ELR (cell line): Measurements from ENCODE around the gene RAB37.

Experiments
- DNase-seq: peaks from one replicate; pipeline ENCODE4 v3.0.0-alpha.2; 2015; ENCODE audit warnings: low read depth

RAB37 gene

GRCh38 chr17:74778960-74779359 lies 41.9 kb downstream of the RAB37 start:
- DNase-seq, result peak; percentile 49

GRCh38 chr17:74779501-74779900 lies 42.4 kb downstream of the RAB37 start:
- DNase-seq, result no peak

GRCh38 chr17:74779948-74780400 lies 42.9 kb downstream of the RAB37 start:
- no peak for DNase-seq

- DNase-seq, result peak; percentile 71
These were observed 43.6 kb downstream of the RAB37 start for GRCh38 chr17:74780443-74781238.

GRCh38 chr17:74782571-74782970 lies 45.5 kb downstream of the RAB37 start:
- DNase-seq, result no peak

- no peak for DNase-seq
These were observed 47.2 kb downstream of the RAB37 start for GRCh38 chr17:74784125-74784810.

- DNase-seq, result no peak
These were observed 48.3 kb downstream of the RAB37 start for GRCh38 chr17:74785096-74785980.

- DNase-seq, result no peak
These were observed 48.9 kb downstream of the RAB37 start for GRCh38 chr17:74785981-74786360.

GRCh38 chr17:74786431-74787055 lies 49.5 kb downstream of the RAB37 start:
- no peak for DNase-seq

GRCh38 chr17:74790161-74791058 lies 53.4 kb downstream of the RAB37 start:
- no peak for DNase-seq

GRCh38 chr17:74792586-74793105 lies 55.6 kb downstream of the RAB37 start:
- no peak for DNase-seq

GRCh38 chr17:74795327-74796020 lies 58.4 kb downstream of the RAB37 start:
- DNase-seq, result no peak

- DNase-seq, result no peak
These were observed 59.2 kb downstream of the RAB37 start for GRCh38 chr17:74796211-74796610.

GRCh38 chr17:74796866-74797265 lies 59.8 kb downstream of the RAB37 start:
- no peak for DNase-seq
